Cardiac muscle cell (in vitro differentiated cells and primary cell): ENCODE data around the gene TFEC. TPM values are rescaled to one million over a fixed set of nuclear protein-coding genes. Genes with fewer than 3 reads are reported as not detected.
"Not testable (repeated sequence)": the region's sequence is repeated elsewhere in the genome, so short reads cannot be mapped to it uniquely, and the experiment has no call there.

ENCODE experiments used
- DNase-seq, 2 donors: peaks; one replicate each; pipeline versions ENCODE4 v3.0.0 to v3.0.0-alpha.2; 2010 to 2017; ENCODE audit warnings: low read depth in 1 of 2, low spot score in 1 of 2
- H3K27ac ChIP-seq: fragments of 200-600 bp; sonication (generic); 2 replicates; pipeline ENCODE4 v1.5.1; 2016
- H3K27me3 ChIP-seq: fragments of 200-600 bp; sonication (generic); 2 replicates; pipeline ENCODE4 v1.6.0; 2016; ENCODE audit warnings: control low read depth
- H3K36me3 ChIP-seq: fragments of 200-600 bp; sonication (generic); 2 replicates; pipeline ENCODE4 v1.5.1; 2016; ENCODE audit warnings: control low read depth
- H3K4me1 ChIP-seq: fragments of 200-600 bp; sonication (generic); 2 replicates; pipeline ENCODE4 v1.8.1; 2017; ENCODE audit warnings: low read depth, mild to moderate bottlenecking, mixed run types
- H3K4me3 ChIP-seq: fragments of 200-600 bp; sonication (generic); 2 replicates; pipeline ENCODE4 v1.5.1; 2016; ENCODE audit warnings: mild to moderate bottlenecking
- H3K9me3 ChIP-seq: fragments of 200-600 bp; sonication (generic); 2 replicates; pipeline ENCODE4 v1.5.1; 2017; ENCODE audit warnings: low read depth, mild to moderate bottlenecking, control low read depth
- polyA plus RNA-seq: library from polyadenylated mRNA; unstranded; fragments of >200 nt; fragmentation: Nextera tagmentation; extraction: Ambion mirVana; gene quantifications from 2 replicates; pipeline ENCODE4 v1.2.1, GENCODE V29; 2016
- total RNA-seq: library from RNA; depleted of rRNA; stranded (reverse); fragments of >200 nt; gene quantifications from 2 replicates; pipeline ENCODE4 v1.2.3, GENCODE V29; 2016
- TF ChIP-seq, protein P1 (sequence below): IDR thresholded peaks from 2 replicates; pipeline ENCODE4 v1.5.1; 2012; ENCODE audit warnings: low read depth, mild to moderate bottlenecking, low read length

TFEC gene
- total and polyA plus RNA-seq, 2 experiments from 2014 or later: not detected

GRCh38 chr7:116052006-116052405, 21.4 kb upstream of the TFEC start:
- no peak for DNase-seq

GRCh38 chr7:116047261-116047660, 16.7 kb upstream of the TFEC start:
- H3K27ac ChIP-seq, H3K27me3 ChIP-seq, H3K4me1 ChIP-seq, H3K4me3 ChIP-seq, H3K36me3 ChIP-seq, DNase-seq, H3K9me3 ChIP-seq: not testable (repeated sequence)

More at GRCh38 chr7:116052006-116052405, 21.4 kb upstream of the TFEC start:
- no peak overlapping the region for H3K27ac ChIP-seq
- TF ChIP-seq, protein P1, sequence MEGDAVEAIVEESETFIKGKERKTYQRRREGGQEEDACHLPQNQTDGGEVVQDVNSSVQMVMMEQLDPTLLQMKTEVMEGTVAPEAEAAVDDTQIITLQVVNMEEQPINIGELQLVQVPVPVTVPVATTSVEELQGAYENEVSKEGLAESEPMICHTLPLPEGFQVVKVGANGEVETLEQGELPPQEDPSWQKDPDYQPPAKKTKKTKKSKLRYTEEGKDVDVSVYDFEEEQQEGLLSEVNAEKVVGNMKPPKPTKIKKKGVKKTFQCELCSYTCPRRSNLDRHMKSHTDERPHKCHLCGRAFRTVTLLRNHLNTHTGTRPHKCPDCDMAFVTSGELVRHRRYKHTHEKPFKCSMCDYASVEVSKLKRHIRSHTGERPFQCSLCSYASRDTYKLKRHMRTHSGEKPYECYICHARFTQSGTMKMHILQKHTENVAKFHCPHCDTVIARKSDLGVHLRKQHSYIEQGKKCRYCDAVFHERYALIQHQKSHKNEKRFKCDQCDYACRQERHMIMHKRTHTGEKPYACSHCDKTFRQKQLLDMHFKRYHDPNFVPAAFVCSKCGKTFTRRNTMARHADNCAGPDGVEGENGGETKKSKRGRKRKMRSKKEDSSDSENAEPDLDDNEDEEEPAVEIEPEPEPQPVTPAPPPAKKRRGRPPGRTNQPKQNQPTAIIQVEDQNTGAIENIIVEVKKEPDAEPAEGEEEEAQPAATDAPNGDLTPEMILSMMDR: no peak
- no peaks in the 10 kb centered on the region for H3K4me1 ChIP-seq
- no peaks in the 10 kb centered on the region for H3K36me3 ChIP-seq
- no peaks in the 10 kb centered on the region for H3K27me3 ChIP-seq
- no peak overlapping the region for H3K4me3 ChIP-seq
- H3K9me3 ChIP-seq: no peaks in the 10 kb centered on the region

DNA sequence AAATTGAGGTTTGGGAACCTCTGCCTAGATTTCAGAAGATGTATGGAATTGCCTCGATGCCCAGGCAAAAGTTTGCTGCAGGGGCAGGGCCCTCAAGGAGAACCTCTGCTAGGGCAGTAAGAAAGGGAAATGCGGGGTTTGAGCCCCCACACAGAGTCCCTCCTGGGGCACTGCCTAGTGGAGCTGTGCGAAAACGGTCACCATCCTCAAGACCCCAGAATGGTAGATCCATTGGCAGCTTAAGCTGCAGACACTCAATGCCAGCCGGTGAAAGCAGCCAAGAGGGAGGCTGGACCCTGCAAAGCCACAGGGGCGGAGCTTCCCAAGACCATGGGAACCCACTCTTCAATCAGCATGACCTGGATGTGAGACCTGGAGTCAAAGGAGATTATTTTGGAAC, 15.0 kb upstream of the TFEC start:
- Histone ChIP-seq H3K27ac (no peak overlapping the region), H3K27me3 (no peaks in the 10 kb centered on the region), H3K36me3 (no peaks in the 10 kb centered on the region), H3K9me3 (no peaks in the 10 kb centered on the region), H3K4me3 (no peak overlapping the region), H3K4me1 (no peaks in the 10 kb centered on the region)
- TF ChIP-seq, protein P1: no peak
- no peak for DNase-seq

- Histone ChIP-seq H3K4me1 (no peaks in the 10 kb centered on the region), H3K9me3 (no peaks in the 10 kb centered on the region), H3K27me3 (no peaks in the 10 kb centered on the region), H3K36me3 (no peaks in the 10 kb centered on the region), H3K4me3 (no peak overlapping the region), H3K27ac (no peak overlapping the region)
- no peak for DNase-seq
- TF ChIP-seq, protein P1: no peak
Measured at GRCh38 chr7:116041615-116042014, 11.1 kb upstream of the TFEC start.

- no peaks in the 10 kb centered on the region for H3K27me3 ChIP-seq
- H3K27ac ChIP-seq: no peak overlapping the region
- no peaks in the 10 kb centered on the region for H3K4me1 ChIP-seq
- TF ChIP-seq, protein P1: no peak
- no peak overlapping the region for H3K4me3 ChIP-seq
- no peaks in the 10 kb centered on the region for H3K36me3 ChIP-seq
- no peaks in the 10 kb centered on the region for H3K9me3 ChIP-seq
- no peak for DNase-seq
Measured at GRCh38 chr7:116037401-116037800, 6.8 kb upstream of the TFEC start.

DNA sequence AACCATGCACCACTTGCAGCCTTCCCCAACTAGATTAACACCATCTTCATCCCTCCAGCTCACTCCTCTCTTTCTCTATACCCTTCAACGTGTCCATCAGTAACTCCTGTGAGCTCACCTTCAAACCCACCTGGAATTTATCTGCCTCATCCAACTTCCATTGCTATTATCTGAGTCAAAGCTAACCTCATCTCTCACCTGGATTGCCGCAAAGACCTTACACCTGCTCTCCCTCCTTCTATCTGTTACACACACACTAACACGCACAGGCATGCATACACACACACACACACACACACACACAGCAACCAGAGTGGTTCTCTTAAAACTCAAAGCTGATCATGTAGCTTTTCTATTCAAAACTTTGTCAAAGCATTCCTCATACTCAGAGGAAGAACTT, 3.8 kb upstream of the TFEC start:
- no peak overlapping the region for H3K27ac ChIP-seq
- no peaks in the 10 kb centered on the region for H3K4me1 ChIP-seq
- H3K4me3 ChIP-seq: no peak overlapping the region
- no peaks in the 10 kb centered on the region for H3K27me3 ChIP-seq
- no peaks in the 10 kb centered on the region for H3K36me3 ChIP-seq
- TF ChIP-seq, protein P1: no peak
- H3K9me3 ChIP-seq: no peaks in the 10 kb centered on the region
- DNase-seq: no peak
